AML-193 (cell line): ENCODE measurements around the gene CPSF4.
A peak's percentile ranks its signal among the peaks of the same experiment; 100 is the strongest.

Experiments used
- DNase-seq, 2 experiments: peaks; one replicate each; lab custom pipeline; 2025; lab: John Stamatoyannopoulos, UW

Gene CPSF4

GRCh38 chr7:99448855-99449254, 10.1 kb downstream of the CPSF4 start:
- no peak for DNase-seq

GRCh38 chr7:99449326-99449725, 10.6 kb downstream of the CPSF4 start:
- DNase-seq, result no peak

DNA sequence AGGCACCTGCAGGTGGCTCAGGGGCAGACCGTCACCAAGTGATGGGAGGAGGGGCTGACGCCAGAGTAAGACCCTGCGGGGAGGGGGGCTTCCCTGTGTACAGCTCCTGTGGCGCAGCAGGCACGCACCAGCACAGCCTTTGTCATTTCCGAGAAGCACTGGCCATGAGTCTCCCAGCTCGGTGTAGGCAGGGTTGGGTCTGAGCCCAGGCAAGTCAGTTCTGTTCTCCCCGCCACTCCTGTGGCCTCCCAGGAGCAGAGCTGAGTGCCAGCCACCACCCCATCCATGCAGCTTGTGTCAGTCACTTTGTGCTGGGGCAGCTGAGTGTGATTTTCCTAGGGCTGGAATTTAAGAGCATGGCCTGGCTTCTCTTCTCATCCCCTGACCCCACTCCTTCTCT, 13.2 kb downstream of the CPSF4 start:
- no peak for DNase-seq

GRCh38 chr7:99452541-99452940, 13.8 kb downstream of the CPSF4 start:
- DNase-seq, result no peak

DNA sequence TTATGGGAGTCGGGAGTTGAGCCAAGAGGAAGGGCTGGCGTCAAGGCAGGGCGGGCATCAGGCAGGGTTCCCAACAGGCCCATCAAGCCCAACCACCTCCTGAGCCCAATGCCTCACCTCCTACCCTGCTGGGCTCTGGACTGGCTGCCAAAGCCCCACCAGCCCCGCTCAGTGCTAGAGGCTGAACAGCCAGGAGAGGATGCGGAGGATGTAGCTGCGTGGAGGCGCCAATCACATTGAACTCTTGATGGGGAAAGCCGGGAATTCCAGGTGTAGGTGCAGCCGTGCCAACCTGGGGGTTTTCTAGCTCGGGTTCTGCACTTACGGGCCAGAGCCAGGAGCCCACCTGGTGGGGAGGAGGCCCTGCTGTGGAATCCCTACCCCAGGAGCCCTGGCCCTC, 14.4 kb downstream of the CPSF4 start:
- DNase-seq, result no peak

DNA sequence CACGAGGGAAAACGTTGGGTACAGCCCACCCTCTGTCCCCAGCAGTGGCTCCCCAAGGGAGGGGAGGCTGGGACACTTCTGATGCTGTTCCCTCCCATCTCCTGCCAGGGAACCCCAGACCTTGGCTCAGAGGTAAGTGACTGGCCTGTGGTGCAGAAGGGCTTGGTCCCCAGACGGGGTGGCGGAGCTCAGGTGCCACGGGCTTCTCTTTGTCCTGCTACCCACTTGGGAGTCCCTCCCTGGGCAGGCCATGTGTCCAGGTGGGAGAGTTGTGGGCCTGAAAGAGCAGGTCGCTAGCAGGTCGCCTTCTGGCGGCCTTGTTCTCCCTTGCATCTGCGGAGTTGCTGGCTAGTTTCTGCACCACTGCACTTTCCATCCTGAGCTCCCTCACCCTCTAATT, 17.1 kb downstream of the CPSF4 start:
- no peak for DNase-seq

- DNase-seq, result no peak
Observed at GRCh38 chr7:99456288-99456687, 17.5 kb downstream of the CPSF4 start.

DNA sequence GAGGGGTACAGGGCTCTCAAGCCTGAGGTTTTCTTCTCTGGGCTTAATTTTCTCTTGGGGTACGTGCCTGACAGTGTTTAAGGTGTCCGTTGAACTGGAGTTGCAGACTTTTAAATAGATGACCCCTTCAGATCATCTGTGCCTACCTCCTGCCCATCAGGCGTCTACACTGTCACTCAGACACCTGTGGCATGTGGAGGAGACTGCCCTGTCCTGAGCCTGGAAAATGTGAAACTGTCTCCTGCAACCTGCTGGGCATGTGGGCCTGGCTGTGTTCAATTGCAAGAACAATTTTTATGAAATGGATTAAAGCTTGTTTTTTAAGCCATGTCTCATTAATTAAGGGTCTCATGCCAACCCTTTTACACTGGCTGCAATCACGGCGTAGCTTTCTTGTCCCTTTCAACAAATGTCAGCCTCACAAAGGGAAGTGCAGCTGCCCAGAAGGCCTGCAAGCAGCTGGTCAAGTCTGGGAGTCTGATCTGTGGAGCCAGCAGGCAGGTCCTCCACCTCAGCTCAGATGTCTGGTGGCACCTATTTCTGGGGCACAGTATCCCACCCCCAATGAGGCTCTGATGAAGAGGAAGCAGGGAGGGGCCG, 18.4 kb downstream of the CPSF4 start:
- no peak for DNase-seq

DNA sequence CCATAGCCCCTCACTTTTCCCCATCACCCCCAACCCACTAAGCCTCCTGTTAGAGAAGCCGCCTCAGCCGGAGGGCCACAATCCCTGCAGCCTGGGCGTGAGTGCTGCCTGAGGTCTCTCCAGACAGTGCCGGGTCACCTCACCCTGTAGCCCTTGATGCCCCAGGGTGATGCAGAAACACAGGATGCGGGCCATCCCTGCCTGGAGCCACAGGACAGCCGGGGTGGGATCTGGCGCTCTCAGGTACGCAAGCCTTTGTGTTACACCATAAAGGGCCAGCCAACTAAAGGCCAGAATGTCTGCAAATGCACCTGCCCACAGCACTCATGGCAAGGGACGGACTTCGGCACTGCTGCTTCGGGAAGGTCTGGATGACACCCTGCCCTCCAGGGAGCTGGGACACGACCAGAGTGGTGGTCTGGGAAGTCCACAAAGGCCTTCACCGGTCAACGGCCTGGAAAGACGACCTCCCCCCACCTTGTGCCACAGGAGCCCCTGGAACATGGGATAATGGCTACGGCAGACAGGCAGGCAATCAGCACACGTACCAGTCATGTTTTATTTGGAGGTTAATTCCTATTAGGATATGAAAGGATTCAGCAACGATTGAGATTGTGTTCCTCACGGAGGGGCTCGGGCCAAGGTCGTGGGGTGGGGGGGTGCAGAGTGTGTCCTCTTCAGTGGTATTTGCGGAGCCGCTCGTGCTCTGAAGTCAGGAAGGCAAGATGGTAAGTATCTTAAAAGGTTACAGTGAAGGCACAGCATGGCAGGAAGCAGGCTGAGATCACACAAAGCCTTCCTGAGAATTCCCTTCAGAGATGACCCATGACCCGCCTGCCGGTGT, 19.1 kb downstream of the CPSF4 start:
- no peak for DNase-seq

GRCh38 chr7:99459087-99459486, 20.3 kb downstream of the CPSF4 start:
- DNase-seq, result peak; percentile 41 to 47

- no peak for DNase-seq
Observed at GRCh38 chr7:99460651-99461050, 21.9 kb downstream of the CPSF4 start.

DNA sequence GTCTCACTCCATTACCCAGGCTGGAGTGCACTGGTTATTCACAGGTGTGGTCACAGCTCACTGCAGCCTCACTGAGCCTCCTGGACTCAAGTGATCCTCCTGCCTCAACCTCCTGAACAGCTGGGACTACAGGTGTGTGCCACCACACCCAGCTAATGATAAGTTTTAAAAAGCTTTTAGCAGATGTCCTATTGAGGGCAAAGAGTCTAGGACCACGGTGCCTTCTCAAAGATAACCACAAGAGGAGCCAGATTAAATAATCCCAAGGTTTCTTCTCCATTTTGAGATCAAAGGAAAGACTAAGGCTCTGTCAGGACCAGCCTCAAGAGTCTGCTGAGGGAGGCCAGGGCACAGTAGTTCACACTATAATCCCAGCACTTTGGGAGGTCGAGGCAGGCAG, 22.5 kb downstream of the CPSF4 start:
- peak in 1 of 2 experiments; percentile 14 for DNase-seq

GRCh38 chr7:99465421-99465768, 26.7 kb downstream of the CPSF4 start:
- no peak for DNase-seq

- no peak for DNase-seq
Observed at GRCh38 chr7:99468336-99468918, 29.7 kb downstream of the CPSF4 start.

- no peak for DNase-seq
Observed at GRCh38 chr7:99469381-99470065, 30.8 kb downstream of the CPSF4 start.

DNA sequence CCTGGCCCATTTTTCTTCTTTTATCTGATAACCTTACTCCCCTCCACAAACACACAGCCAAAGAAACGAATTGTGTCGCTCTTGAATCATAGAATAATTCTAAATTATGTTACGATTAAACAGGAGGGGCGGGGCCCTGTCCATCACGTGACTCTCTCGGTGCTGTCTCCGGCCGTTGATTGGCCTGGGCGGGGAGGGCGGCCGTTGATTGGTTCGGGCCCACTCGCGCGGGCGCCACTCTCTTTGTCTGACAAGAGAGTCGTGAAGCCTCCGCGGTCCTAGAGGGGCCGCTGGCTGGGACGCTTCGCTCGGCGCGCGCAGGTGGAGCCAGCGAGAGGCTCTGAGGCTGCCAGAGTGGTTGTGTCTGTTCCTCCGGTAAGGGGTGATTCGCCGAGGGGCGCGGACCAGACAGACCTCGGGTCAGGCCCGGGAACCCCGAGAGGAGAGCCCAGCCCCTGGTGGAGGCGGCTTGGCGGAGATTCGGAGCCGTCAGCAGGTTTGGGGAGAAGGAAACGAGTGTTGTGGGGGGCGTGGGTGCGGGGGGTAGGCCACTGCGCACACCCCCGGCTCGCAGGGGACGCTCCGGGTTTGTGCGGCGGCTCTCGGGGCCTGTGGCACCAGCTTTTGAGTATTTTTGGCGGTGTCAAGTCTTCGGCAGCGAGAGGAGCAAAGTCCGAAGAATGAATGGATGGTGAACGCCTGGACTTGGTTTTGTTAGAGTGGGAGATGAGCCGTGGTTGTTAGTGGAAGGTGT, 34.0 kb downstream of the CPSF4 start, which contains the start of gene ZNF789:
ZNF789 (plus strand) TSS at position 330 of the 754 bp plus-strand sequence. CDS start 3,567 bp downstream, outside the sequence.
- peak; percentile 91 to 93 for DNase-seq

- DNase-seq, result peak; percentile 81 to 87
Observed at GRCh38 chr7:99473315-99473596, 34.5 kb downstream of the CPSF4 start.

- no peak for DNase-seq
Observed at GRCh38 chr7:99476107-99476506, 37.4 kb downstream of the CPSF4 start.

DNA sequence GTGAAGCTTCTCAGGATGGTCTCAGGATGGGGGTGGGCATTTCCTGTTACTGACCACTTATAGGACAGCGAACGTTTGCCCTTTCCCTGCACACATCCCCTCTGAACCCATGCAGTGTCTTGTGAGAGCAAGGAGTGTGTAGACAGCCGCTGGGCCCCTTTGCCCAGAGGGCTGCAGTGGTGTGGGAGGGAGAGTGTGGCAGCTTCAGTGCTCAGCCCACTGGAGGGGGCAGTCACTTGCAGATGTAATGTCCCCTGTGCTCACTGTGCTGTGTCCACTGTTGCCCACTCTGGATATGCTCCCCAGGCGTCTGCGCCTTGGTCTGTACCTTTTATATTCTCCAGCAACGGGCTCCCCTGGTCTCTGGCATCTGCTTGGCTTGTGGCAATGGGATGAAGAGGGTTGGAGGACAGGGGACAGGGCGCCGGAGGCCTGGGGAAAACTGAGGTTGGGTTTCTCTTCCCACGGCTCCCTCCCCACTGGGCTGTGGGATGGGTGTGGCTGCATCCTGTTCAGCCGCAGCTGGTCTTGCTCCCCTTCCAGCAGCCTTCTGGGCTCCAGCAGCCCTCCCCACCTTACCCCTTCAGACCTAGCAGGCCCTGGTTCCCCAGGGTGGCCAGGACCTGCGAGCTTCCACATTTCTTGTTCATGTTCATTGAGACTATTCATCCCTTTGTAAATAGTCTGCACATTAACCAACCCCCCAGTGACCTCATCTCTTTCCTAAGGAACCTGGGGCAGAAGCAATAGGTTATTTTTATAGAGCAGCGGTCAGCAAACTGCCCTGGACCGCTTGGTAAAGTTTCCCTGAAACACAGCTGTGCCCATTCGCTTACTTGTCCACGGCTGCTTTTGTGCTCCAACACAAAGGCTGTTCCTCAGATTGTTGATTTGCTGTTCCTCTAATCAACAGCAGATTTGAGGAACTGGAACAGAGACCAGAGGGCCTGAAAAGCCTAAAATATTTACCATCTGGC, 40.0 kb downstream of the CPSF4 start:
- DNase-seq, result no peak

GRCh38 chr7:99485094-99485493, 46.4 kb downstream of the CPSF4 start:
- no peak for DNase-seq

DNA sequence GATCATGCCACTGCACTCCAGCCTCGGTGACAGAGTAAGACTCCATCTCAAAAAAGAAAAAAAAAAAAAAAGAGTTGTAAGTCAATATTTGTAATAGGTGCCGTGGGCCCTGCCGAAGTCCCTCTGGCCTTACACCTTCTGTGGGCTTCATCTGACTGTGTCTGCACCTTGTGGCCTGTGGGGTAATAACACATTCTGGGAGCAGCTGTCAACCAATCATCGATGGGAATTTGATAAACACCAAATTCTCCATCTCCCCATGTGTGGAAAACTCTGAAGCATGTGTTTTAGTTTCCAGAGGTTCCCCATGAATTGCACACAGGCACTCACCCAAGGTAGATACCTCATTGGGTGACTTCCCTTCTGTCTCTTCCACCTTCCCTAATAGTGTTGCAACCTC, 50.5 kb downstream of the CPSF4 start:
- DNase-seq, result peak in 1 of 2 experiments; percentile 16
